Central memory CD8-positive, alpha-beta T cell (primary cell): Measurements from ENCODE around the gene FDXR.

Source experiments
- ATAC-seq: fragments of 150-1000 bp; cut with Tn5 transposase; replicated peaks from 2 replicates; pipeline ENCODE4 v1.10.0; 2022; ENCODE audit warnings: mild to moderate bottlenecking, moderate FRiP score, moderate number of reproducible peaks; ENCODE audit not compliant: poor library complexity, severe bottlenecking; ENCODE audit errors: extremely low read depth
- DNase-seq, 2 donors: peaks; one replicate each; pipeline ENCODE4 v3.0.0; 2021; ENCODE audit warnings: low spot score in 2 of 2
- H3K27ac Mint-ChIP-seq: one replicate; pipeline ENCODE4 v1.8.0; 2022; ENCODE audit warnings: low read depth, mild to moderate bottlenecking, moderate library complexity, mixed read lengths
- H3K27me3 Mint-ChIP-seq: one replicate; pipeline ENCODE4 v1.8.0; 2022; ENCODE audit warnings: mixed read lengths
- H3K36me3 Mint-ChIP-seq: one replicate; pipeline ENCODE4 v1.8.0; 2022; ENCODE audit warnings: mild to moderate bottlenecking, moderate library complexity, mixed read lengths; ENCODE audit not compliant: insufficient read depth
- H3K4me1 Mint-ChIP-seq: one replicate; pipeline ENCODE4 v1.8.0; 2022; ENCODE audit warnings: mixed read lengths
- H3K4me3 Mint-ChIP-seq: one replicate; pipeline ENCODE4 v1.8.0; 2022; ENCODE audit warnings: mild to moderate bottlenecking, moderate library complexity, mixed read lengths
- H3K9me3 Mint-ChIP-seq: one replicate; pipeline ENCODE4 v1.8.0; 2022; ENCODE audit warnings: mixed read lengths

Gene FDXR

DNA sequence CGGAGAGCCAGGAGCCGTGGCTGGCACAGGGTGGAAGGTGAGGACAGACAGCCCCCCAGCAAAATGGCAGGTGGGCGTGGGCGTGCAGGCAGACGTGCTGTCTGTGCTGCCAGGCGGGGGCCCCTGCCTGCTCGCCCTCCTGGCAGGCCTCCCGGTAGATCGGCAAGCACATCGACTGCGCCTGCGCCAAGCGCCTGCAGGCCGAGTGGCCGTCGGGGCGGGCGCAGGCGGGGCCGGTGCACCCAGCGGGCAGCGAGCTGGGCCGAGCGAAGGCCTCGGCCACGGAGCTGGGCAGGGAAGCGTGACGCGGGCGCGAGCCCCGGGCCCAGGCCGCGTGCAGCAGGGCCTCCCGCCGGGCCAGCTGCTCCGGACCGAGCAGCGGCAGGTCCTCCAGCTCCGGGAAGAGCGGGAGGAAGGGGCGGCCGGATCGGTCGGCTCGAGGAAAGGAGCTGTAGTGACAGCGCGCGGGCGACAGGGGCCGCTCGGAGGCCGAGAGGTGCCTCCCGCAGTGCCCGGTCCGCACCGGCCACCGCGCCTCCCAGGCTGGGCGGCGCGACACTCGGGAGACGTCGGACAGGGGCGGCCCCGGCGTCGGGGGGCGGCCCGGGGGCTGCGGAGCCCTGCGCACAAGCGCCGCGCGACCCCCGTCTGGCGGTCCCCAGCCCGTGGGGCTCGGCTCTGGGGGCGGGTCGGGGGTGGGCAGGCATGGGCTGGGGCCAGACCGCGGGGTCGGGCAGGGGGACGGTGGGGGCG lies 30.0 kb downstream of the FDXR start:
- DNase-seq, result no peak
- Mint-ChIP-seq H3K4me3 (no peak overlapping the region), H3K9me3 (no peaks in the 10 kb centered on the region), H3K27me3 (no peaks in the 10 kb centered on the region), H3K36me3 (peaks cover 17% of the 10 kb centered on the region), H3K27ac (no peak overlapping the region), H3K4me1 (peaks cover 18% of the 10 kb centered on the region)
- ATAC-seq, result no peak

DNA sequence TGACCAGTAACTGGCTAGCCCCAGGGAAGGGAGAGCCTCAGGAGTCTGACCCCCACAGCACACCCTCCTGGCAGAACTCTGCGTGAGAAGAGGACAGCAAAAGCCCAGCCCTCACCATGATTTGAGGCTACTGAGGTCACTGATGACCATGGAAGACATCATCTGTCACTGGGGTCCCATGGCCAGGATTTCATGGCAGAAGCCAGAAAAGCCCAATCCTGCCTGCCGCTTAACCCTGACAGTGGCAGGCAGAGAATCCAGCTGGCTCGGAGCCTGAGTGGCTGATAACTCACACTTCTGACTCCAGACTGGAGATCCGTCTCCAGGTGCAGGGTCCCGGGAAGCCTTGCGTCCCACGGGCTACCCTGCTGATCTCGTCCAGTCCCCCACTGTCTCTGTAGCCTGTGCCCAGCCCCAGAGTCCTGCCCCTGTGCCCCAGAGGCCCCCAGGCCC lies 30.6 kb downstream of the FDXR start:
- DNase-seq, result no peak
- Mint-ChIP-seq H3K36me3 (peaks cover 15% of the 10 kb centered on the region), H3K9me3 (no peaks in the 10 kb centered on the region), H3K4me3 (no peak overlapping the region), H3K27ac (no peak overlapping the region), H3K27me3 (no peaks in the 10 kb centered on the region), H3K4me1 (peaks cover 18% of the 10 kb centered on the region)
- ATAC-seq, result no peak

DNA sequence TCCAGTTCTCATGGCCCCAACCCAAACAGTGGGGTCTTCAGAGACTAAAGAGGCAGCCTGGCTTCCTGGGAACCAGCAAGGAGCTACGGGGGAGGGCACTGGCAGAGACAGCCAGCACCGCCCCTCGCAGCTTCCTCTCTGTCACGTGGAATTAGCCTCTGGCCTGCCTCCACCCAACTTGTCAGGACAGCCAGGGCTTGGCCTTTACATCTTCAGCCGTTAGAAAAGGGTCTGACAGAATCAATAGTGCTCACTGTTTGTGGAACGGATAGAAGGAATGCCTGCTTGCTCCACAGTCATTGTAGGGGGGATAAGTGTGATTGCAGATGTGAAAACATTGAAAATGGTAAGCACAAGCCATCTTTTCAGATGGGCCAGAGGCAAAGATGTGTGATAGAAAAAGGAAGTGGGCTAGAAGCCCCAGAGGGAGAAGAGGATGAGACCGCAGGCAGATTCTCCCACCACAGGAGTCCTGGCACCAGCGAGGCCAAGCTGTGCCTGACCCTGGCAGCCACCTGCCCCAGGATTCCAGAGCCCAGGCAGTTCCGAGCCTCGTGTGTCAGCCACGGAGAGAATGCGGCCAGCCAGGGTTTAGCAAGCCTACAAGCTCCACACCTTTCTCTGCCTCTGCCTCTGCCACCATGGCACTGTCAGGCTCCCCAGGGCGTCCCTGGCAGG lies 31.7 kb downstream of the FDXR start:
- Mint-ChIP-seq H3K36me3 (peaks cover 16% of the 10 kb centered on the region), H3K27ac (no peak overlapping the region), H3K27me3 (no peaks in the 10 kb centered on the region), H3K4me3 (no peak overlapping the region), H3K4me1 (peaks cover 18% of the 10 kb centered on the region), H3K9me3 (no peaks in the 10 kb centered on the region)
- ATAC-seq, result no peak
- DNase-seq, result no peak

DNA sequence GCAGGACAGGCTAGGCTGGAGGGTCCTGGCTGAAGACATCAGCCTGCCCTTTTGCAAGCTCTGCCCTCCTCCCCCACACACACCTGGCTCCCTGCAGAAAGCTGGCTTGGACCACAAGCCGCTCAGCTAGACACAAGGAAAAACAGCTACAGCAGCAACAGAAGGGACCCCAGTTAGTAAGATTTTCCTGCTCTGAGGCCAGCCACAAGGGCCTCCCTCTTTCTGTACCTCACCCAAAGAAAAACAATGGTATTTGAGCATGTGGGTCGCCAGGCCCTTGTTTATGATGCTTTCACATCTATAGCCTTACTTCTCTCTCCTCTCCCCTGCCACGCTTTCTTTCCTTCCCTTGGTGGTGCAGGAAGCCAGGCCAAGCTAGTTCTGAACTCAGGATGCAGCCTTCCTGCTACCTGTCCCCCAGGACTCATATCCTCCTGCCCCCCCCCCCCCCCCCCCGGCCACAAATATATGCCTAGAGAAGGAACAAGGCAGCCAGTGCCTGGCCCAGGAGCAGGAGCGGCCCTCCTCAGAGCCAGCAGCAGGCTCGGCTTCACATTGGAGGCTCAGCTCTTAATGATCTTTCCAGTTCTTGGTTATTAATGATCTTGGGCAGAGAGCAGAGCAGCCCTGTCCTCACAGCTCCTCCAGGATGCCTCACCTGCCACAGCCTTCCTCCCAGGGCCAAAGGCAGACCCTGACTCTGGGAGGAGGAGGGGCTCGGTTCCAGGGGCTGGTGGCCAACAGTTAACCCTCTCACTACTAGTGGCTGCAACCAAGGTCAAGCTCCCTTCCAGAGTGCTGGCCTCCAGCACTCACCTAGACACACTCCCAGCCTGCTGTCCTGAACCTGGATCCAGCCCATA lies 32.6 kb downstream of the FDXR start:
- Mint-ChIP-seq H3K4me1 (peaks cover 18% of the 10 kb centered on the region), H3K27me3 (no peaks in the 10 kb centered on the region), H3K9me3 (no peaks in the 10 kb centered on the region), H3K27ac (no peak overlapping the region), H3K4me3 (no peak overlapping the region), H3K36me3 (peaks cover 16% of the 10 kb centered on the region)
- DNase-seq, result no peak
- no peak for ATAC-seq

DNA sequence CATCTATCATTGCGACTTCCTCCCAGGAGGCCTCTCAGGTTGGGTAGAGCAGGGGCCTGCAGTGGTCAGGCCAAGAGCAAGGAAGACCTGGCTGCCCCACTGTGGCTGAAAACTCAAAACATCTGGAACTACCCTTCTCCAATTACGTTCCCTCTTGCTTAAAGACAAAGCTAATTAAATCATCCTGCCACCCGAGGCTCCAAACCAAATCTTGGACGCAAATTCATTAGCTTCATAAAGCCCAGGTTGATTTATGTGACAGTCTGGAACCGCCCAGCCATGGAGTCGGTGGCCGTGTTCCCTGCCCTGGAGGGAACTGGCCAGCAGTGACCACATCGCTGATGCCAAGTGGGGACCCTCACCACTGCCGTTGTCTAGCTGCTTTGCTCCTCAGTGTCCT lies 34.5 kb downstream of the FDXR start:
- H3K27me3 Mint-ChIP-seq, result no peaks in the 10 kb centered on the region
- H3K36me3 Mint-ChIP-seq, result peaks cover 14% of the 10 kb centered on the region
- DNase-seq, result no peak
- H3K4me1 Mint-ChIP-seq, result peaks cover 18% of the 10 kb centered on the region
- ATAC-seq, result no peak
- H3K9me3 Mint-ChIP-seq, result no peaks in the 10 kb centered on the region
- H3K27ac Mint-ChIP-seq, result no peak overlapping the region
- no peak overlapping the region for H3K4me3 Mint-ChIP-seq

DNA sequence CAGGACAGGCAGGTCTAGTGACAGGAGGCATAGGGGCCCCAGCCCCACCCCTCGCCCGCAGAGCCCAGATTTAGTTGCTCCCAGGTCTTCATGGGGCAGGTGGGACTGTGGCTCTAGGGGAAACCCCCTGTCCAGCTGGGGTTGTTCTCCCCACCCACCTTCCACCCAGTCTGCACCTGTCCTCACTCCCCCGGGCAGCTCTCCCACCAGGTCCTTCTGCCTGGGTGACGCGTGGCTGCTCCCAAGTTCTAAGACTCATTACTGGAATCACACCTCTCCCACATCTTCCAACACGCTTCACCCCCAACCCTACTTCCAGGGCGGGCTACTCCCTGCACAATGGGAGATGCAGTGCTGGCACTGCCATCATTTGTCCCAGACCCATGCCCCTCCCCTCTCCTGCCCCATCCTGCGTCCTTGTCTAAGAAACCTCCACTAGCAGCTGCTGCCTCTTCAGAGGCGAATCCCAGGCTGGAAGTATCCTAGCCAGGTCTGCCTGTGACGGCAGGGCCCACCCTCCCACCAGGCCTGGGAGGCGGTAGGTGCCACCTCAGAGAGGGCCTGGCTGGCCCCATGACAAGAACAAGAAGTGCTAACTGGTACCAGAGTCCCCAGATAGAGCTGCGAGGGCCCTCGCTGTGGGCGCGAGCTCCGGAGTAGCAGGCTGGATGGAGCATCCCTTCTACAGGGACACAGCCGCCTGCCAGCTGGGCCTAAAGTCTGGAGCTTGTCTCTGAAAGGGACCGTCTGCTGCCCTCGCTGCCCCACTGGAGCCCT lies 35.9 kb downstream of the FDXR start:
- ATAC-seq (no peak), DNase-seq (no peak)
- H3K9me3 Mint-ChIP-seq, result no peaks in the 10 kb centered on the region
- H3K27me3 Mint-ChIP-seq, result no peaks in the 10 kb centered on the region
- H3K4me1 Mint-ChIP-seq, result peaks cover 23% of the 10 kb centered on the region
- peaks cover 12% of the 10 kb centered on the region for H3K36me3 Mint-ChIP-seq
- no peak overlapping the region for H3K27ac Mint-ChIP-seq
- H3K4me3 Mint-ChIP-seq, result no peak overlapping the region

DNA sequence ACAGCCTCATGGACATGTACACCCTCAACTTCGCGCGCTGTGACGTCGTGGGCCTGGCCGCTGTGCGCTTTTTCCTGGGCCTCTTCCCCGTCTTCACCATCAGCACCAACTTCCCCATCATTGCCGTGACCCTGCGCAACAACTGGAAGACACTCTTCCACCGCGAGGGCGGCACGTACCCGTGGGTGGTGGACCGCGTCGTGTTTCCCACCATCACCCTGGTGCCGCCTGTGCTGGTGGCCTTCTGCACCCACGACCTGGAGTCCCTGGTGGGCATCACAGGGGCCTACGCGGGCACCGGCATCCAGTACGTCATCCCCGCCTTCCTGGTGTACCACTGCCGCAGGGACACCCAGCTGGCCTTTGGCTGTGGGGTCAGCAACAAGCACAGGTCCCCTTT lies 36.6 kb downstream of the FDXR start:
- Mint-ChIP-seq H3K4me3 (no peak overlapping the region), H3K4me1 (peaks cover 21% of the 10 kb centered on the region), H3K36me3 (peaks cover 7% of the 10 kb centered on the region), H3K27me3 (no peaks in the 10 kb centered on the region), H3K27ac (no peak overlapping the region), H3K9me3 (no peaks in the 10 kb centered on the region)
- ATAC-seq, result no peak
- no peak for DNase-seq

DNA sequence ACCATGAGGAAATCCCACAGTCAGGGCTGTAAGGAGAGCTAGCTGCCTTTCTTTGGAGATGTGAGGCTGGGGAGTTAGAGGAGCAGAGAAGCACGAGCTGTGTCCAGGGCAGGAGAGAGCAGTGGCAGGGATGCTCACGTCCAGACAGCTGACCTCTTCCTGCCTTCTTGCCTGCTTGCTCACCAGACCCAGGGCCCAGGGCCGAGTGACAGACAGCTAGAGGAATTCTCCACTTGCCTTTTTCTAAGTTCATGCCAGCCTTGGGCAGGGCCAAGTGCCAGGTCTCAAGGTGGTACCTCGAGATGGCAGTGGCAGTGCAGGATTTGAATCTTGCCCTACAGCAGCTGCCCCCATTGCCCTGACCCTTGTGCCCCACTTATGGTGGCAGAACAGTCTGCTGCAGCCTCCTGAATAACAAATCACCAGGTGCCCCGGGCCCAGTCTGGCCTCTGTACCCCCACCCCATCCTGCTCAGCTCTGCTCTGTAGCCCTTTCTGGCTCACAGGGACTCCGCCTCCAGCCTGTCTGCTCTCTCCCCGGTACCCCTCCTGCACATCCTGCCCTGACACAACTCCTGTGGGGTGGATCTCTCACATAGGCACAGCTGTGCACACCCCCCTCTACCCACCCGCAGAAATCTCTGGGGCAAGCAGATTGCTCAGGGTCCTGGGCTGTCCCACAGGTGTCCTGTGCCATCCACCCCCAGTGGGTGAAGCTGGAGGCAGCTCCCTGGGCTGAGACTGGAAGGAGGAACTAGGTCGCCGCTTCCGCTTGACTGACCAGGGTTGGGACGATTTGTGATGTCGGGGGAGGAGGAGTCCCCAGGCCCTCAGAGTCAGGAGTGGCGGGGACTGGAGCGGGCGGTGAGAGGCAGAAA lies 39.1 kb downstream of the FDXR start:
- peaks cover 6% of the 10 kb centered on the region for H3K36me3 Mint-ChIP-seq
- ATAC-seq, result no peak

DNA sequence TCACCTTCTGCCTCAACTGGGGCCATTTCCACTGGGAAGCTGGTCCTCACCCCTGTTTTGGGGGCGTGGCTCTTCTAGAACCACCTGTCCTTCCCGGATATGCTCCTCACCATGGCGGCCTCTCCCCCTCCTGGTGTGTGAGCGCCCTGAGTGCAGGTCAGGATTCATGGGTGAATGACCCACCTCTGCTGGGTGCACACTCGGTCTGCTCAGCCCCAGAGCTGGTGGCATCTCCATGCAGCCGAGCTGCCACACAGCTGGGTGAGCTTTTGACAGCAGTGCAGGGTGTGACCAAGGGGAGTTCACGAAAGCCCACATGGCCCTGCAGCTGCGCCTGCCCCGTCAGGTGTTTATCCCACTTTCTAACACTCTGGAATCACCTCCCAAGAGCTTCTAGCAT lies 40.4 kb downstream of the FDXR start:
- DNase-seq, result no peak
- H3K36me3 Mint-ChIP-seq, result peaks cover 6% of the 10 kb centered on the region

More for the DNA sequence above, 39.1 kb downstream of the FDXR start:
- Mint-ChIP-seq H3K4me3 (no peak overlapping the region), H3K27ac (no peak overlapping the region), H3K4me1 (peaks cover 6% of the 10 kb centered on the region), H3K27me3 (no peaks in the 10 kb centered on the region), H3K9me3 (no peaks in the 10 kb centered on the region)
- DNase-seq, result no peak

DNA sequence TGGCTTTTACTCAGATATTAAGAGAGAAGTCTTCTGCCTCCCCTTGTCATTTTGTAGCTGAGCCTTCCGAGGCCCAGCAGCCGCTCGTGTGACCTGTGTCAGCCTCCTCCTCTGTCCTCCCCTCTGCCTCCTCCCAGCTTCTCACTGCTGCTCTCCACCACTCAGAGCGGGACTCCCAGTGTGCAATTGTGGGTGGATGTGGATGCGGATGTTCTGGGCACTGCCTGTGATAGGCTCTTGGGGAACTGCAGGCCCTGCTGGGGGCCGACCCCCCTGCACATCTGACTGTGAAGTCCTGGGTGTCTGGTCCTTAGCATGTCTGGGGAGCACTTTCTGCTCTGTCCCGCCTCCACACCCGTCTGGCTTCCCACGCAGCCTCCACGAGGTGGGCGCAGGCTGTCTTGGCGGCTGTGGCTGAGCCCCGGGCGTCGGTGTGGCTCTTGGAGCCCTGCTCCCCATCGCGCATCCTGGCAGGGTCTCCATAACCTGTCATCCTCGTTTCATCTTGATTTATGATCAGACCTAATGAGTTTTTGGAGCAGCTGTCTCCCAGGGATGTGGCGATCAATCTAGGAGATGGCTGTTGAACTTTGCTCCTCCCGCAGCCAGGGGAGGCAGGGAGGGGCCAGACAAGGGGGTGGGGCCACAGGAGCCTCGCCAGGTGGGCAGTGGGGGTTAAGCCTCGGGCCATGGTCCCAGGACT lies 41.2 kb downstream of the FDXR start:
- H3K9me3 Mint-ChIP-seq, result no peaks in the 10 kb centered on the region
- DNase-seq (no peak), ATAC-seq (no peak)
- H3K27me3 Mint-ChIP-seq, result no peaks in the 10 kb centered on the region
- peaks cover 6% of the 10 kb centered on the region for H3K4me1 Mint-ChIP-seq
- H3K36me3 Mint-ChIP-seq, result peaks cover 4% of the 10 kb centered on the region
- no peak overlapping the region for H3K4me3 Mint-ChIP-seq
- H3K27ac Mint-ChIP-seq, result no peak overlapping the region

More for the DNA sequence above, 40.4 kb downstream of the FDXR start:
- Mint-ChIP-seq H3K9me3 (no peaks in the 10 kb centered on the region), H3K27ac (no peak overlapping the region), H3K27me3 (no peaks in the 10 kb centered on the region), H3K4me1 (peaks cover 6% of the 10 kb centered on the region), H3K4me3 (no peak overlapping the region)
- ATAC-seq, result no peak

DNA sequence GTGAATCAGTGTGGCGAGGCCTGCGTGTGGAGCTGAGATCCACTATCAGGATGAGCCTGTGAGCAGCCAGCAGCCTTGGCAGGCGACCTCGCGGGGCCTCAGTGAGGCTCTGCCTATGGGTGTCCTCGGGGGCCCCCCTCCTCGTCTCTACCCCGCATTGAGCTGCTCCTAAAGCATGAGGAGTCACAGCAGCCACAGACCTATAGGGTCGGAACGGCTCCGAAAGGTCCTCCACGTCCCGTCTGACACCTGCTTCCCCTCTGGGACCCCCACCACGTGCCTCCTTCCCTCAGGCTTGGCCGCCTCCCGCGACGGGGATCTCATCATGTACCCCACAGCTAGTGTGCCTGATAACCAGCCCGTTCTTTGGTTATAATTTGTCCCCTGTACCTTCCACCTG lies 41.9 kb downstream of the FDXR start:
- DNase-seq (no peak), ATAC-seq (no peak)
- Mint-ChIP-seq H3K27ac (no peak overlapping the region), H3K9me3 (no peaks in the 10 kb centered on the region), H3K4me3 (no peak overlapping the region), H3K36me3 (peaks cover 3% of the 10 kb centered on the region), H3K27me3 (no peaks in the 10 kb centered on the region), H3K4me1 (peaks cover 6% of the 10 kb centered on the region)
